ENCODE data around the gene UBE3C. TPM values are rescaled to one million over a fixed set of nuclear protein-coding genes. Genes with fewer than 3 reads are reported as not detected.

Gene UBE3C
- total and polyA plus RNA-seq, 2 of the 13 experiments (the other 11 are each of a cell fraction or from before 2014, with no cell fraction given): 27.0 to 48.2 TPM

GRCh38 chr7:157139111-157139809 lies 534 bp downstream of the UBE3C start (continued):
- TF ChIP-seq CENPX (CRISPR knock-in tag; IDR thresholded peaks at IDR 0.05) (no peak), ZNF768 (CRISPR knock-in tag; IDR thresholded peaks at IDR 0.05) (peak; percentile 44; the same call in 1 of the 2 replicates), SRY (CRISPR knock-in tag; IDR thresholded peaks at IDR 0.05) (peak; percentile 60; the same call in 1 of the 2 replicates), ZBTB3 (CRISPR knock-in tag; IDR thresholded peaks at IDR 0.05; ENCODE audit: borderline replicate concordance, low read depth) (peak; percentile 24; the same call in 1 of the 2 replicates), AGO2 (optimal IDR thresholded peaks at IDR 0.05; ENCODE audit: low read depth, low read length) (peak; percentile 72), IRX3 (CRISPR knock-in tag; IDR thresholded peaks at IDR 0.05; ENCODE audit: borderline replicate concordance, low read depth) (no peak), RXRB (CRISPR knock-in tag; IDR thresholded peaks at IDR 0.05; ENCODE audit: borderline replicate concordance) (0 out of 2 replicates have a peak, but pooled peaks have one; percentile 24), ZNF687 (CRISPR knock-in tag; IDR thresholded peaks at IDR 0.05) (peak; percentile 62; the same call in 1 of the 2 replicates), MXD3 (CRISPR knock-in tag; IDR thresholded peaks at IDR 0.05) (0 out of 2 replicates have a peak, but pooled peaks have one; percentile 23), ZNF30 (CRISPR knock-in tag; IDR thresholded peaks at IDR 0.05) (peak; percentile 63; the same call in 1 of the 2 replicates), TBX2 (CRISPR knock-in tag; IDR thresholded peaks at IDR 0.05; ENCODE audit: borderline replicate concordance) (0 out of 2 replicates have a peak, but pooled peaks have one; percentile 33), ZNF256 (CRISPR knock-in tag; conservative IDR thresholded peaks at IDR 0.05) (0 out of 2 replicates have a peak, but pooled peaks have one; percentile 46), ZNF607 (CRISPR knock-in tag; IDR thresholded peaks at IDR 0.05; ENCODE audit: borderline replicate concordance) (0 out of 2 replicates have a peak, but pooled peaks have one; percentile 51), ZNF274 (CRISPR knock-in tag; IDR thresholded peaks at IDR 0.05) (peak; percentile 19; the same call in 1 of the 2 replicates), JARID2 (CRISPR knock-in tag; IDR thresholded peaks at IDR 0.05; ENCODE audit: insufficient replicate concordance) (no peak), NR2C2 (CRISPR knock-in tag; IDR thresholded peaks at IDR 0.05; ENCODE audit: borderline replicate concordance) (no peak; the same call in 1 of the 2 replicates), LCORL (IDR thresholded peaks at IDR 0.05) (no peak), LCORL (CRISPR knock-in tag; IDR thresholded peaks at IDR 0.05) (0 out of 2 replicates have a peak, but pooled peaks have one; percentile 14), ZNF451 (CRISPR knock-in tag; IDR thresholded peaks at IDR 0.05) (0 out of 2 replicates have a peak, but pooled peaks have one; percentile 3)

Data from HepG2 (cell line).